ENCODE measurements around the gene NUAK2. TPM values are rescaled to one million over a fixed set of nuclear protein-coding genes. Genes with fewer than 3 reads are reported as not detected.
A peak's percentile ranks its signal among the peaks of the same experiment; 100 is the strongest.

The NUAK2 gene
- total and polyA plus RNA-seq, 8 donors = 0.58 to 16.5 (median 2.1) TPM

- no peaks in the 10 kb centered on the region for H3K36me3 ChIP-seq
- 84 to 89% (median 86%) methylated on average over 5 of the region's 5 CpGs for WGBS, 5 donors
- no peaks in the 10 kb centered on the region for H3K9me3 ChIP-seq
- no peaks in the 10 kb centered on the region for H3K27me3 ChIP-seq
- intact Hi-C loops (cut with DNase I; ENCODE audit: low total_unique reads) = no loop called here
- H3K4me3 ChIP-seq = no peak overlapping the region
- no peak for DNase-seq
- peaks cover 0 to 14% (median 6%) of the 10 kb centered on the region in 4 donors for H3K4me1 ChIP-seq
- H3K27ac ChIP-seq = peak overlapping the region in 4 of 5 donors; percentile 16 to 70 (median 64)
- TF ChIP-seq CTCF (IDR thresholded peaks at IDR 0.05) = no peak
- no peak for TF ChIP-seq POLR2AphosphoS5 (IDR thresholded peaks at IDR 0.05)
- TF ChIP-seq POLR2A (IDR thresholded peaks at IDR 0.05) = no peak
- no peak for TF ChIP-seq EP300 (IDR thresholded peaks at IDR 0.05)
Observed at GRCh38 chr1:205294934-205295333, 26.6 kb downstream of the NUAK2 start.

GRCh38 chr1:205294175-205294917 is 27.2 kb downstream of the NUAK2 start:
- no peaks in the 10 kb centered on the region for H3K36me3 ChIP-seq
- no peaks in the 10 kb centered on the region for H3K9me3 ChIP-seq
- intact Hi-C loops (cut with DNase I; ENCODE audit: low total_unique reads) = no loop called here
- peak in 1 of 2 donors; percentile 76 for DNase-seq
- no peak for TF ChIP-seq CTCF (IDR thresholded peaks at IDR 0.05)
- TF ChIP-seq POLR2A (IDR thresholded peaks at IDR 0.05) = no peak
- TF ChIP-seq EP300 (IDR thresholded peaks at IDR 0.05) = no peak
- no peak for TF ChIP-seq POLR2AphosphoS5 (IDR thresholded peaks at IDR 0.05)
- H3K27me3 ChIP-seq = no peaks in the 10 kb centered on the region
- no peak overlapping the region for H3K4me3 ChIP-seq
- 53 to 75% (median 70%) methylated on average over 6 of the region's 6 CpGs for WGBS, 5 donors
- peak overlapping the region; percentile 16 to 70 (median 64) for H3K27ac ChIP-seq
- peaks cover 0 to 14% (median 6%) of the 10 kb centered on the region in 4 donors for H3K4me1 ChIP-seq

DNA sequence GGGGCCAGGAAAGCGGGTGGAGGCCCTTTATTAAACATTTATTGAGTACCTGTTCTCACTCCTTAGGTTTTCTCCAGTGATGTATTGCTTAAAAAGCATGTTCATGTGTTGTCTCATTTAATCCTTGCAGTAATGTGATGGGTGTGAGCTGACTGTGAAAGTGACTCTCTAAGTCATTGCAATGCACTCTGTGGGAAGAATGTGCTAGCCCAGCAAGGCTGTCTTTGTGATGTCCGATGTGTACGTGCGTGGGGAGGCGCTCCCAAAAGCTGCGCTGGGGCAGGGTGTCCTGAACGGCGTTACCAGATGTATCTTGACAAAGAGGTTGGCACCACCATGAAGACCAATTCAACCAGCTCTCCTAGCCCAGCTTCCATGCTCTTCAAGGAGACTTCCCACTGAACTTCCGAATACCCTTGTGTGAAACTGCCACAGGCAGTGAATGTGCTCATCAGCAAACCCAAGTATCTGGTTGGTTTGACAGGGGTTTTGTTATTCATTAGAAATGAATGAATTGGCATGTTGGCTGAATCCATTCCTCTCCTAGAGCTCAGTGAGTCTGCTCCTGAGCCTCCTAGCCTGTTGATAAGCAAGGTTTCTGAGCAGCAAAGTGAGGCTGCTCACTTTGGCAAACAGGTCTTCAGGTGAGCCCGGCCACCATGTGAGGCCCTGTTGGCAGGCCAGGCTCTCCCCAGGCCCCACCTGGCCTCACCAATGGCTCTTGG is 28.0 kb downstream of the NUAK2 start:
- peaks cover 0 to 14% (median 6%) of the 10 kb centered on the region in 4 donors for H3K4me1 ChIP-seq
- no peaks in the 10 kb centered on the region for H3K36me3 ChIP-seq
- no peaks in the 10 kb centered on the region for H3K9me3 ChIP-seq
- H3K27ac ChIP-seq = peak overlapping the region; percentile 16 to 70 (median 64)
- H3K4me3 ChIP-seq = no peak overlapping the region
- WGBS, 5 donors = 90 to 97% (median 95%) methylated on average over 10 of the region's 10 CpGs
- TF ChIP-seq EP300 (IDR thresholded peaks at IDR 0.05) (no peak), POLR2AphosphoS5 (IDR thresholded peaks at IDR 0.05) (no peak), CTCF (IDR thresholded peaks at IDR 0.05) (no peak), POLR2A (IDR thresholded peaks at IDR 0.05) (no peak)
- intact Hi-C loops (cut with DNase I; ENCODE audit: low total_unique reads) = no loop called here
- no peak for DNase-seq
- no peaks in the 10 kb centered on the region for H3K27me3 ChIP-seq

DNA sequence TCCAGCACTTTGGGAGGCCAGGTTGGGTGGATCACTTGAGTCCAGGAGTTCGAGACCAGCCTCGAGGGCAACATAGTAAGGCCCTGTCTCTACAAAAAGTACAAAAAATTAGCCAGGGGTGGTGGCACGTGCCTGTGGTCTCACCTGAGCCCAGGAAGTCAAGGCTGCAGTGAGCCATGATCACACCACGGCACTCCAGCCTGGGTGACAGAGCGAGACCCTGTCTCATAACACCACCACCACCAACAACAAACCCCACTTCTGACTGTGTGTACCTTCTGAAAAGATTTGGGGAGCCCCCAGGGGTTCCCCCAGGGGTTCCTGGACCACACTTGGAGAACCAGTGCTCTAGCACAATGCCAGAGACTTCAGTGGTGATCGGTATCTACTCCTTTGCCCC is 29.9 kb downstream of the NUAK2 start:
- H3K27ac ChIP-seq = no peak overlapping the region
- 81 to 93% (median 88%) methylated on average over 6 of the region's 6 CpGs for WGBS, 5 donors
- TF ChIP-seq POLR2AphosphoS5 (IDR thresholded peaks at IDR 0.05) = no peak
- TF ChIP-seq EP300 (IDR thresholded peaks at IDR 0.05) = no peak
- TF ChIP-seq POLR2A (IDR thresholded peaks at IDR 0.05) = no peak
- no peak for TF ChIP-seq CTCF (IDR thresholded peaks at IDR 0.05)

More for the DNA sequence above, 29.9 kb downstream of the NUAK2 start:
- Histone ChIP-seq H3K4me1 (peaks cover 6 to 30% (median 15%) of the 10 kb centered on the region in 4 donors), H3K27me3 (no peaks in the 10 kb centered on the region), H3K4me3 (no peak overlapping the region), H3K9me3 (no peaks in the 10 kb centered on the region), H3K36me3 (no peaks in the 10 kb centered on the region)
- intact Hi-C loops (cut with DNase I; ENCODE audit: low total_unique reads) = no loop called here
- DNase-seq = no peak

Measured in stomach (tissue), 9 donors.